ENCODE results near the gene WFDC8. TPM values are rescaled to one million over a fixed set of nuclear protein-coding genes. Genes with fewer than 3 reads are reported as not detected.

The WFDC8 gene
- total RNA-seq, 1 donor from 2014 or later = not detected

DNA sequence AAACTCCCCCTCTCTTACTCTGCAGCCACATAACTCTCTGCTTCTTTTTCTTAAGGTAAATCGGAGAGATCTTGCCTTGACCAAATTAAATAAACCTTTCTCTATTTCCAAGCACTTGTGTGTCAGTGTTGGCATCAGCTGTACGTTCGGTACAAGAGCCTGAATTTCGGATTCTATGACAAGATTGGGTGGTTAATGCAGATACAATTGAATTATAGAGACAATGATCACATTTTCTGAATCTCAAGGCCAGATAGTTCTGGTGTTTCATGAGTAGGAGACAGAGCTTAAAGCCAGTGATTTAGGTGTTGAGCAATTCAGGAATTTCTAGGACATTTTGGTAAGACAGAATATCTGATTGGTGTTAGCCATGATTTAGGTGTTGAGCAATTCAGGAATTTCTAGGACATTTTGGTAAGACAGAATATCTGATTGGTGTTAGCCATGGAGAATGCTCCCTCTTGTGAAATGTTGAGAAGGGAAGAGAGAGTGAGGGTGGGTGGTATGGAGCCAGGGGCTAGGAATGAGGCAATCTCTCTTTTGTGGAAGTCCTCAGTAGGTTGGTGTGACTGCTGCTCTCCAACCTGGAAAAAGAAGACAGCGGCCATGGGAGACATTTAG is 68.7 kb downstream of the WFDC8 start:
- no peak overlapping the region for H3K27ac ChIP-seq
- no peaks in the 10 kb centered on the region for H3K27me3 ChIP-seq (ENCODE audit: low read depth)
- no peaks in the 10 kb centered on the region for H3K9me3 ChIP-seq
- no peak overlapping the region for H3K4me3 ChIP-seq
- TF ChIP-seq, protein P1, sequence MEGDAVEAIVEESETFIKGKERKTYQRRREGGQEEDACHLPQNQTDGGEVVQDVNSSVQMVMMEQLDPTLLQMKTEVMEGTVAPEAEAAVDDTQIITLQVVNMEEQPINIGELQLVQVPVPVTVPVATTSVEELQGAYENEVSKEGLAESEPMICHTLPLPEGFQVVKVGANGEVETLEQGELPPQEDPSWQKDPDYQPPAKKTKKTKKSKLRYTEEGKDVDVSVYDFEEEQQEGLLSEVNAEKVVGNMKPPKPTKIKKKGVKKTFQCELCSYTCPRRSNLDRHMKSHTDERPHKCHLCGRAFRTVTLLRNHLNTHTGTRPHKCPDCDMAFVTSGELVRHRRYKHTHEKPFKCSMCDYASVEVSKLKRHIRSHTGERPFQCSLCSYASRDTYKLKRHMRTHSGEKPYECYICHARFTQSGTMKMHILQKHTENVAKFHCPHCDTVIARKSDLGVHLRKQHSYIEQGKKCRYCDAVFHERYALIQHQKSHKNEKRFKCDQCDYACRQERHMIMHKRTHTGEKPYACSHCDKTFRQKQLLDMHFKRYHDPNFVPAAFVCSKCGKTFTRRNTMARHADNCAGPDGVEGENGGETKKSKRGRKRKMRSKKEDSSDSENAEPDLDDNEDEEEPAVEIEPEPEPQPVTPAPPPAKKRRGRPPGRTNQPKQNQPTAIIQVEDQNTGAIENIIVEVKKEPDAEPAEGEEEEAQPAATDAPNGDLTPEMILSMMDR (IDR thresholded peaks at IDR 0.05) = no peak
- no peaks in the 10 kb centered on the region for H3K36me3 ChIP-seq
- intact Hi-C loops (cut with DNase I) = no loop called here
- no peaks in the 10 kb centered on the region for H3K4me1 ChIP-seq
- DNase-seq (no peak), ATAC-seq (no peak)

DNA sequence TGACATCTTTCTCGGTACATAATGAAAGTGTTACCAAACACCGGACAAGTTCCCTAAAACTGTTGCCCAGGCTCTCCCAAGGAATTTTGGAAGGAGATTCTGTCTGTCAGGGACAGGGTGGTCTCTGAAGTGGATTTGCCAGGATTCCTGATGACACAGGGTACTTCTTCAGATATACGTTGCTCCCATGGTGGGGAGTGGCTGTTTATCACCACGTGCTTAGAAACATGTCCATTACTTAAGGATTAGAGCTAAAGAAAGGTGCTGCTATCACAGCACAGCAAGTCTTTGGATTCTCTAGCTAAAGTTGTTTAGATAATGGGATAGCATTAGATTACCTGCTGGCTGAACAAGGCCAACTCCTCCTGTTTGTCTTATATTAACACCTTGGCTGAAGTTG is 70.0 kb downstream of the WFDC8 start:
- DNase-seq (no peak), ATAC-seq (no peak)
- Histone ChIP-seq H3K27me3 (ENCODE audit: low read depth) (peaks cover 4% of the 10 kb centered on the region), H3K4me3 (no peak overlapping the region), H3K27ac (no peak overlapping the region), H3K4me1 (no peaks in the 10 kb centered on the region), H3K9me3 (no peaks in the 10 kb centered on the region), H3K36me3 (no peaks in the 10 kb centered on the region)
- intact Hi-C loops (cut with DNase I) = no loop called here
- TF ChIP-seq, protein P1 (IDR thresholded peaks at IDR 0.05) = no peak

DNA sequence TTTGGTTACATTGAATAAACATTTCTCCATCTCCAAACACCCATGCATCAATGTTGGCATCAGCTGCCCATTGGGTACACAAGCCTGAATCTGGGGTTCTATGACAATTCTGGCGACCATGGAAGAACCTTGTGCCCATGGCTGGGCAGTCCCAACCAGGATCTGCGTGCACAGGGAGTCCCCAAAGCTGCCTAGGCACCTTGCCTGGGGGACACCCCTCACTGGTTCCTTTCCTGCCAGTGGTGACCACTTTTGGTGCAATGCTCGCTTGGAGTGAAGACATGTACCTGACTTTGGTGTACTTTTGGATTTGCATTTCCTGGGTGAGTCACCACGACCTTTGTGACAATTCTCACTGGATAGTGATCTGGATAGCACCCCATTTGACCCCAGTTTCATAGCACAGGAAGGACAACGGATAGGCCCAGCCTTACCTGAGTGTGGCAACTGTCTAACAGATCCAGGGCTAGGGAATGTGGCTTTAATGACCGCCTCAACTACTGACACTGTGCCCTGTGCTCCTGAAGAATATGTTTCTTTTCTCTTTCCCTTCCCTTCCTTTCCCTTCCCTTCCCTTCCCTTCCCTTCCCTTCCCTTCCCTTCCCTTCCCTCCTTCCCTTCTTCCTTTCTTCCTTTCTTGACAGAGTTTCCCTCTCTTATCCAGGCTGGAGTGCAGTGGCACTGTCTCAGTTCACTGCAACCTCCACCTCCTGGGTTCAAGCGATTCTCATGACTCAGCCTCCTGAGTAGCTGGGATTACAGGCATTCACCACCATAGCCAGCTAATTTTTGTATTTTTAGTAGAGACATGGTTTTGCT is 70.8 kb downstream of the WFDC8 start:
- TF ChIP-seq, protein P1 (IDR thresholded peaks at IDR 0.05) = no peak
- H3K4me3 ChIP-seq = no peak overlapping the region
- H3K27ac ChIP-seq = no peak overlapping the region
- H3K9me3 ChIP-seq = no peaks in the 10 kb centered on the region
- H3K27me3 ChIP-seq (ENCODE audit: low read depth) = peaks cover 5% of the 10 kb centered on the region
- no peaks in the 10 kb centered on the region for H3K36me3 ChIP-seq
- intact Hi-C loops (cut with DNase I) = no loop called here
- DNase-seq (no peak), ATAC-seq (no peak)
- no peaks in the 10 kb centered on the region for H3K4me1 ChIP-seq

DNA sequence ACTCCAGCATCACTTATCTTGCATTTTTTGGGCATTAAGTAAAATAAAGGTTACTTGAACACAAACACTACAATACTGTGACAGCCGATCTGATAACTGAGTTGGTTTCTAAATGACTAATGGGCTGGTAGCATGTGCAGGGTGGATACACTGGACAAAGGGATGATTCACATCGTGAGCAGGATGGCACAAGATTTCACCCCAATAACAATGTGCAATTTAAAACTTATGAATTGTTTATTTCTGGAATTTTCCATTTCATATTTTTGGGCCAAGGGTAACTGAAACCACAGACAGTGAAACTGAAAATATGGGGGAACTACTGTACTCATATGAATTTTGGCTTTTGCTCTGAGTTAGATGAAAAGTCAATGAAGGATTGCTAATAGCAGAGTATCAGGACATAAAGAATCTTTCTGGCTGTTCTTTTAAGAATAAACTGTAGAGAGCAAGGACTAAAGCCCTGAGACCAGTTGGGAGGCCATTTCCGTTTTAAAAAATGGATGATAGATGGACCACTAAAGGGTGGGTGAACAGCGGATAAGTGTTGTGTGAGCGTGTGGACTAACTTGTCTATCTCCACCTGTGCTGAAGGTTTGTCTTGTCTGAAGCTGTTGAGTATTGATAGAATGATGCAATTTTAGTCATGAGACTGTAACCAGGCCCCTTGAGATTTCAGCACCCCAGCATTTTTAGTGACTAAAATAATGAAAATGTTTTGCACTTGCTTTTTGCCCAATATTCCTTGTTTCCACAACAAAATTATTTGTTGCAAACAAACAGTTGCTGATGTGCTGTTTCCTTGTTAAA is 71.9 kb downstream of the WFDC8 start:
- no peaks in the 10 kb centered on the region for H3K36me3 ChIP-seq
- ATAC-seq (no peak), DNase-seq (no peak)
- TF ChIP-seq, protein P1 (IDR thresholded peaks at IDR 0.05) = no peak
- H3K27ac ChIP-seq = no peak overlapping the region
- H3K4me1 ChIP-seq = no peaks in the 10 kb centered on the region
- H3K9me3 ChIP-seq = no peaks in the 10 kb centered on the region
- no peak overlapping the region for H3K4me3 ChIP-seq
- intact Hi-C loops (cut with DNase I) = no loop called here
- peaks cover 5% of the 10 kb centered on the region for H3K27me3 ChIP-seq (ENCODE audit: low read depth)

DNA sequence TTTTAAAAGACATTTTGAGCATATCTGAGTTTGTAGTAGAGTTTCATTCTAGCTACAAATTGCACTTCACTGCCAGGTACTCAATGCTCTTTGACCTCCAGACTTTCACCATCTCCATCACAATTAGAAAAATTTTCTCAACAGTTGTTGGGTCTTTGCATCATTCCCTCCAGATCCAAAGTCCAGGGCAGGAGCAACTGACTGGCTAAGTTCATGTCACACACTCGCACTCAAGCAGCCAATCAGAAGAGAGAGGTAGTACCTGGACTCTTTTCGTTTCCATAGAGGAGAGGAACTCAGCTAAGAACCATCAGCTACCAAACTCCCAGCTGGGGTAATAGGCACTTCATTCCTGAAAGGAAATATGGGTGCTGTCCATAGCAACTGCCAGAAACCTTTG is 72.7 kb downstream of the WFDC8 start:
- Histone ChIP-seq H3K4me3 (no peak overlapping the region), H3K4me1 (no peaks in the 10 kb centered on the region), H3K27ac (no peak overlapping the region), H3K36me3 (no peaks in the 10 kb centered on the region), H3K27me3 (ENCODE audit: low read depth) (peaks cover 5% of the 10 kb centered on the region), H3K9me3 (no peaks in the 10 kb centered on the region)
- TF ChIP-seq, protein P1 (IDR thresholded peaks at IDR 0.05) = no peak
- DNase-seq (no peak), ATAC-seq (no peak)
- intact Hi-C loops (cut with DNase I) = no loop called here

Measured in lower lobe of right lung (tissue), 2 donors.